Liver (tissue), 2 donors: ENCODE data around the gene TMEM243.

Experiments
- TF ChIP-seq, protein P1 (sequence below): fragments of 150-350 bp; IDR thresholded peaks from 2 replicates; pipeline ENCODE4 v1.5.1; 2017; ENCODE audit warnings: improper control_type of control experiment, low read depth, low read length; ENCODE audit not compliant: missing input control
- TF ChIP-seq, protein P2 (sequence below): IDR thresholded peaks from 2 replicates; pipeline ENCODE4 v1.6.1; 2016; ENCODE audit warnings: antibody characterized with exemption, mild to moderate bottlenecking
- TF ChIP-seq, protein P3 (sequence below): IDR thresholded peaks from 2 replicates; pipeline ENCODE4 v1.6.1; 2016; ENCODE audit warnings: antibody characterized with exemption
- donor health status: healthy.

DNA sequence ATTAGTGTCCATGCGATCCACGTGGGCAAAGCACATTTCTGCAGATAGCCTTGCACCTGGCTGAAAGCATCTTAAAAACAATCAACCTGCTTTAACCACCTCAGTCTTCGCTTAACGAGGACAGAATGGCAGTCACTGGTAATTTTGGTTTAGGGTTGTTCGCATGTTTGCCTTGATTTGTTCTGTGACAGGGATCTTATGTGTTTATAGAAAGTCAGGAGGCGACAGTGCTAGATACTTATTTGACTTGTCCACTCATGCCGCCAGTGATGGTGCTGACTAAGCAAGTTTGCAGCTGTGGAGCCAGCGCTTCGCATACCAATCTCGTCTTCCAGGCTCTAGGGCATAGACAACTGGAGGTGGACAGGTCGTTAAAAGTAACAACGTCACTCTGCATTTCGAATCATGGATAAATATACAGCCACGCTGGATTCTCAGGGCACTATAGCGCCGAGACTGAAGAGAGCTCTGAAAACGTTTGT lies 1.2 kb upstream of the TMEM243 start:
- TF ChIP-seq, protein P1, sequence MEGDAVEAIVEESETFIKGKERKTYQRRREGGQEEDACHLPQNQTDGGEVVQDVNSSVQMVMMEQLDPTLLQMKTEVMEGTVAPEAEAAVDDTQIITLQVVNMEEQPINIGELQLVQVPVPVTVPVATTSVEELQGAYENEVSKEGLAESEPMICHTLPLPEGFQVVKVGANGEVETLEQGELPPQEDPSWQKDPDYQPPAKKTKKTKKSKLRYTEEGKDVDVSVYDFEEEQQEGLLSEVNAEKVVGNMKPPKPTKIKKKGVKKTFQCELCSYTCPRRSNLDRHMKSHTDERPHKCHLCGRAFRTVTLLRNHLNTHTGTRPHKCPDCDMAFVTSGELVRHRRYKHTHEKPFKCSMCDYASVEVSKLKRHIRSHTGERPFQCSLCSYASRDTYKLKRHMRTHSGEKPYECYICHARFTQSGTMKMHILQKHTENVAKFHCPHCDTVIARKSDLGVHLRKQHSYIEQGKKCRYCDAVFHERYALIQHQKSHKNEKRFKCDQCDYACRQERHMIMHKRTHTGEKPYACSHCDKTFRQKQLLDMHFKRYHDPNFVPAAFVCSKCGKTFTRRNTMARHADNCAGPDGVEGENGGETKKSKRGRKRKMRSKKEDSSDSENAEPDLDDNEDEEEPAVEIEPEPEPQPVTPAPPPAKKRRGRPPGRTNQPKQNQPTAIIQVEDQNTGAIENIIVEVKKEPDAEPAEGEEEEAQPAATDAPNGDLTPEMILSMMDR: no peak
- TF ChIP-seq, protein P2, sequence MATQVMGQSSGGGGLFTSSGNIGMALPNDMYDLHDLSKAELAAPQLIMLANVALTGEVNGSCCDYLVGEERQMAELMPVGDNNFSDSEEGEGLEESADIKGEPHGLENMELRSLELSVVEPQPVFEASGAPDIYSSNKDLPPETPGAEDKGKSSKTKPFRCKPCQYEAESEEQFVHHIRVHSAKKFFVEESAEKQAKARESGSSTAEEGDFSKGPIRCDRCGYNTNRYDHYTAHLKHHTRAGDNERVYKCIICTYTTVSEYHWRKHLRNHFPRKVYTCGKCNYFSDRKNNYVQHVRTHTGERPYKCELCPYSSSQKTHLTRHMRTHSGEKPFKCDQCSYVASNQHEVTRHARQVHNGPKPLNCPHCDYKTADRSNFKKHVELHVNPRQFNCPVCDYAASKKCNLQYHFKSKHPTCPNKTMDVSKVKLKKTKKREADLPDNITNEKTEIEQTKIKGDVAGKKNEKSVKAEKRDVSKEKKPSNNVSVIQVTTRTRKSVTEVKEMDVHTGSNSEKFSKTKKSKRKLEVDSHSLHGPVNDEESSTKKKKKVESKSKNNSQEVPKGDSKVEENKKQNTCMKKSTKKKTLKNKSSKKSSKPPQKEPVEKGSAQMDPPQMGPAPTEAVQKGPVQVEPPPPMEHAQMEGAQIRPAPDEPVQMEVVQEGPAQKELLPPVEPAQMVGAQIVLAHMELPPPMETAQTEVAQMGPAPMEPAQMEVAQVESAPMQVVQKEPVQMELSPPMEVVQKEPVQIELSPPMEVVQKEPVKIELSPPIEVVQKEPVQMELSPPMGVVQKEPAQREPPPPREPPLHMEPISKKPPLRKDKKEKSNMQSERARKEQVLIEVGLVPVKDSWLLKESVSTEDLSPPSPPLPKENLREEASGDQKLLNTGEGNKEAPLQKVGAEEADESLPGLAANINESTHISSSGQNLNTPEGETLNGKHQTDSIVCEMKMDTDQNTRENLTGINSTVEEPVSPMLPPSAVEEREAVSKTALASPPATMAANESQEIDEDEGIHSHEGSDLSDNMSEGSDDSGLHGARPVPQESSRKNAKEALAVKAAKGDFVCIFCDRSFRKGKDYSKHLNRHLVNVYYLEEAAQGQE: no peak
- TF ChIP-seq, protein P3, sequence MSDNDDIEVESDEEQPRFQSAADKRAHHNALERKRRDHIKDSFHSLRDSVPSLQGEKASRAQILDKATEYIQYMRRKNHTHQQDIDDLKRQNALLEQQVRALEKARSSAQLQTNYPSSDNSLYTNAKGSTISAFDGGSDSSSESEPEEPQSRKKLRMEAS: no peak
